ENCODE measurements around the gene MARS1.
"Not testable (repeated sequence)": the region's sequence is repeated elsewhere in the genome, so short reads cannot be mapped to it uniquely, and the experiment has no call there.

MARS1 gene

GRCh38 chr12:57549909-57550640 is 62.2 kb downstream of the MARS1 start, which contains the start of gene KIF5A:
KIF5A (plus strand) TSS chr12:57550044; CDS start chr12:57550272, 228 bp downstream.
- DNase-seq (ENCODE audit: low read depth in 2 of 2): peak; percentile 47 to 54

GRCh38 chr12:57550641-57551549 is 63.0 kb downstream of the MARS1 start:
- no peak for DNase-seq (ENCODE audit: low read depth in 2 of 2)

DNA sequence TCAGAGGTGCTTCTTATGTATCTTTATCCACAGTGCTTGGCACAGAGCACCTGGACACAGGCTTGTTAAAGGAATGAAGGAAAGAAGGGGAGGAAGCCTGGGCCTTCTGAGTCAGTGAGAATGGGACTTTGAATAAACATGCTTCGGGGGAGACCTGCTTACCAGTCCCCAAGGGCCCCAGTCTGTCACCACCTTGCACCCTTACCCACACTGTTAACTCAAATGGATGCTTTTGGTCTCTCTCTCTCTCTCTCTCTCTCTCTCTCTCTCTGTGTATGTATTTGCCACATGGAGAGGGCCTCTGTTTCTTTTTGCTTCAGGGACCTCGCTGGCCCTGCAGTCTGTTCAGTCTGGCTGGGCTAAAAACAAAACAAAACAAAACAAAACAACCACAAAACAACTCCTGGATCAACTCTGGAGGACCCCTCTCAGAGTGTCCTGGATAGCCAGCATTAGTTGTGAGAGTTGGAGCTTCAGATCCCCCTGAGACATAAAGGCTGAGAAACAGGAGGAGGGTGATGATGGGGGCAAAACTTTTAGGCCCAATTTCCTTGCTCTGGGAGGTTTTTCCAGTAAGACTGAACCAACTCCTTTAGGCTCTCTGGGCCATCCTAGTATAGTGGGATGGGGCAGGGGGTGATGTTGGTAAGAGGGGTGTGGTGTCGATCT is 63.9 kb downstream of the MARS1 start:
- DNase-seq (ENCODE audit: low read depth in 2 of 2): no peak

GRCh38 chr12:57552306-57552651 is 64.4 kb downstream of the MARS1 start:
- DNase-seq (ENCODE audit: low read depth in 2 of 2): no peak

DNA sequence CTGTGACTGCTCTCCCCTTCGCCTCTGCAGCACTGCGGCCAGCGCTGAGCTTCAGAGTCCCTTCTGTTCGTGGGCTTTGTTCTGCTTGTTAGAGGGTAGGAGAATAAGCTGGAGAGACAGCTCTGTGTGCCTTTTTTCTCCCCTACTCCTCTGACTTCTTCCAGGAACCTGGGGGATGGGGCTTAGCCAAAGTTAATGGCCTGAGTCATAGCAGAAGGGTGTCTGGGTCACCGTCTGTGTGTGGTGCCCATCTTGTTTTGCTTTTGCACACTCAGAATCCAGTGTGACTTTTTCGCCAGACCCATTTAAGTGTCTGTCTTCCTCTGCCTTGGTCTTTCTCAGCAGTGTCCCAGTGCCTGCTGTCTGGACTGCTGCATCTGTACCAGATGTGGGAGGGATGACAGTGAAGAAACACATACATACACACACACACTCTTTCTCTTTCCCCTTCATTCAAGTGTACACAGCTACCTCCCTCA is 65.0 kb downstream of the MARS1 start:
- no peak for DNase-seq (ENCODE audit: low read depth in 2 of 2)

DNA sequence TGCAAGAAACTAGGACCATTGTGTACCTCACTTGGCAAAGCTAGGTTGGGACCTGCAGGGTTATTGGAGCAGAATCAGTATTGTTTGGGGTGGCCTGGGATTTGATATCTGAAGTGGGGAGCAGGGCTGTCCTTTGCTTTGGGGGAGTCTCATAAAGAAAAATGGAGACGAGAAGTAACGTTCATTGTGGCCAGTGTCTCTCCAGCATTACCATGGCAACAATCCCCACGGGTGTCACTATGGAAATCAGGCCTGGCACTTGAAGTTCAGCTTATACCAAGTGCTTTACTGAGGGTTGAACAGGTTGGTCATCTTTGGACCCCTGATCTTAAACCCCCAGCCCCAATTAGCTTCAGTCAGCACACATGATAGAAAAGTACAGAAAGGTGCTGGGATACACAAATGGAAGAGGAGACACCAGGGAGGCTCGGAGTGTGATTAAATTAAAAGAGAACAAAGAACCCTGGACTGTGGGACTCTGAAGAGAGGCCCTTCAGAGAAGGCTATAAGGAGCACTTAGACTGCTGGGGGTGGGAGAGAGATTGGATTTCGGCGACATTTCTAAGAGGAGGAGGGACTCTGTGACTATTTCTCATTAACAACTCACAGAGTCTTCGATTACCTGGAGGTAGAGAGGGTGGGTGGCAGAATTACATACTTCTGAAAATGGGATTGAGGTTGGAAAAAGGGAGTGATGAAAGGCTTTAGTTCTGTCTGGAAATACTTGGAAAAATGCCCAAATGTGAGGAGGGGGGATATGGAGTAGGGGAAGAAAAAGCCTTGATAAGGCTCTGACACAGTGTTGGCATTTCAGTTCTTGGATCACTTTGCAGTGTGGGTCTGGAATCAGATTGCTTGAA is 65.7 kb downstream of the MARS1 start:
- DNase-seq (ENCODE audit: low read depth in 2 of 2): no peak

DNA sequence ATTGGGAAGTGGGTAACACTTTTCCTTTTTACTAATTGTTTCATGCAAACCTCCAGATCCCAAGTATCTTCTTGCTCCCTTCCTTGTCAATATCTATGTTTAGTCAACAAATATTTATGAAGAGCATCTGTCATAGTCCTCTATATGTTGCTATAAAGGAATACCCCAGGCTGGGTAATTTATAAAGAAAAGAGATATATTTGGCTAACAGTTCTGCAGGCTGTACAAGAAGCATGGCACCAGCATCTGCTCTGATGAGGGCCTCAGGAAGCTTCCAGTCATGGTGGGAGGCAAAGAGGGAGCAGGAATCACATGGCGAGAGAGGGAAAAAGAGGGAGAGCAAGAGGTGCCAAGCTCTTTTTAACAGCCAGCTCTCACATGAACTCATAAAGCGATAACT is 66.6 kb downstream of the MARS1 start:
- DNase-seq (ENCODE audit: low read depth in 2 of 2): no peak

- no peak for DNase-seq (ENCODE audit: low read depth in 2 of 2)
These were observed 67.0 kb downstream of the MARS1 start for GRCh38 chr12:57554897-57555296.

DNA sequence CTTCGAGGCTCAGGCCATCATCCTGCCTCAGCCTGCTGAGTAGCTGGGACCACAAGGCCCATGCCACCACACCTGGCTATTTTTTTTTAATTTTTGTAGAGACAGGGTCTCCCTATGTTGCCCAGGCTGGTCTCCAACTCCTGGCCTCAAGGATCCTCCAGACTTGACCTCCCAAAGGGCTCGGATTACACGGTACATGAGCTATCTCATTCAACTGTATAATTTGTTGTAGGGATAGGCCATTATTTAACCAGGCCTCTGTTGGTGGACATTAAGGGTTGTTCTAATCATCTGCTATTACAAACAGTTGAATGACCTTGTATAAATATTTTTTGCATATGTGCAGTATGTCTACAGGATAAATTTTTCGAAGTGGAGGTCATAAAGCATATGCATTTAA is 71.0 kb downstream of the MARS1 start:
- DNase-seq (ENCODE audit: low read depth in 2 of 2): no peak

GRCh38 chr12:57560516-57560915 is 72.6 kb downstream of the MARS1 start:
- DNase-seq (ENCODE audit: low read depth in 2 of 2): no peak

- not testable (repeated sequence) for DNase-seq (ENCODE audit: low read depth in 2 of 2)
These were observed 73.2 kb downstream of the MARS1 start for GRCh38 chr12:57561117-57561516.

DNA sequence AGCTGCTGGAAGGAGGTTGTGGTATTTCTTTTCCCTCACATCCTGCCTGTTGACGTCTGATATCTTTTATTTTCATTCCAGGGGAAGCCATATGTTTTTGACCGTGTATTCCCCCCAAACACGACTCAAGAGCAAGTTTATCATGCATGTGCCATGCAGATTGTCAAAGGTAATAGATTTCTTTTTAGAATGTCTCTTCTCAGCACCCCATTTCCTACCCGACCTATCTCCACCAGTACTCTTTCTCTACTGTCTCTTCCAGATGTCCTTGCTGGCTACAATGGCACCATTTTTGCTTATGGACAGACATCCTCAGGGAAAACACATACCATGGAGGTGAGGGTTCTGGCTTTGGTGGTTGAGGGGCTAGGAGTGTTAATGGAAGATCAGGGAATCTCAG is 75.5 kb downstream of the MARS1 start:
- DNase-seq (ENCODE audit: low read depth in 2 of 2): no peak

DNA sequence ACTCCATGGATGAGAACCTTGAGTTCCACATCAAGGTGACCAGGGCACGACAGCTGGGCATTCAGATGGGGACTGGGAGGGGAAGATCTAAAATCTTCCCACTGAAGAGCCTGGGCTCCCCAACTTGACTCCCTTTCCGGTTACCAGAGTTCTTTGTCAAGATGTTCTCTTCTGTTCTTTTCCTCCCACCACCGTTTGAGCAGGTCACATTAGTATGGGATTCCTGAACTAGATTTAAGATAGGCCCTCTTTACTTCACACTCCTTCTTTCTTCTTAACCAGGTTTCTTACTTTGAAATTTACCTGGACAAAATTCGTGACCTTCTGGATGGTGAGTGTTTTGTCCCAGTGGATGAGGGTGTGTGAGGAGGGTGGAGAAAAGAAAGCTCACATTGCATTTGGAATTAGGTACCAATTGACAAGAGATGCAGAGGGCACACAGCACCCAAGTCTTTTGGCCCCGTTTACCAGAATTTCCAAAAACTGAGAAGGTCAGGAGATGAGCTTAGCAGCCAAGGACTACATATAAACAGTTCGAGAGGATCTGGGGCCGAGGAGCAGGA is 76.4 kb downstream of the MARS1 start:
- DNase-seq (ENCODE audit: low read depth in 2 of 2): no peak
